ENCODE data around the gene CEP43. TPM values are rescaled to one million over a fixed set of nuclear protein-coding genes. Genes with fewer than 3 reads are reported as not detected.

Gene CEP43
- total and polyA plus RNA-seq, 2 donors = 15.8 to 25.3 TPM

DNA sequence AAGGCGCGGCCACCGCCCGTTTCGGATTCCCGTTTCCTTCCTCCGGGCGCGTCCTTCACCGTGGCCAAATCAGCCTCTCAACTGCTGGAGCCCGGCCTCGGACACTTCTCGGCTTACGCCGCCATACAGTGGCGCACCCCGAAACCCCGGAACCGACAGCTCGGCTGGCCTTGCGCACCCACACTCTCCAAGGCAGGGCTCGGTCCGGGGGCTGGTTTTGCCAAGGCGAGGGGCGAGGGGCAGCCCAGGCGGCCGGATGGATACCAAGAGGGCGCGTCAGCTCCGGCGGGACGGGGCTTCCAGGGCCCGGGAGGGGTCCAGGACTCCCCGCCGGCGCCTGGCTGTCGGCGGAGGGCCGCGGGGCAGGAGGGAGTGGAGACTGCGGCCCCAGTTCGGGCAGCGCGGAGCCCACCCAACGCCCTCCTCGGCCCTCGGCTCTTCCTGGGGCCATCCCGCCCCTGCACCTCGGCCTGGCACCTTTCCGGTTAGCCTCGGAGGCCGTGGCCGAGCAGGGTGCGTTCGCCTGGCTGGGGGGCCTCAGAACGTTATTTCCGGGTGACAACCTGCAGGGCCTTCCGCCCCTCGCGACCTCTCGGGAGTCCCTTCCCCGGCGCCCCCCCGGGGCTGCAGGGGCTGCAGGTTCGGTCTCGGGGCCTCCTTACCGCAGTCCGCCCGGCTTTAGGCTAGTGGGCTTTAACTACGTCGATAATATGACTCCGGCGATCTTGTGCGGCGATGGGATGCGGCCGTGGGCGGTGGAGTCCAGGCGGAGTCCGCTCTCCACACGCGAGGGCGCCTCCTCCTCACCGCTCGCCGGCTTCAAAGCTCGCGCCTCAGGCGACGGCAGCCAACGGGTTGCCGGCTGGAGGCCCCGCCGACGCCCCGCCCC lies 697 bp upstream of the CEP43 start:
- Histone ChIP-seq H3K27ac (ENCODE audit: low read depth in 1 of 2, low read length in 1 of 2) (peak overlapping the region in 1 of 2 donors; percentile 46), H3K9me3 (ENCODE audit: control insufficient read depth in 2 of 2, insufficient read depth in 1 of 2, low read length in 1 of 2) (no peaks in the 10 kb centered on the region), H3K27me3 (ENCODE audit: control insufficient read depth in 2 of 2, insufficient read depth in 1 of 2, low read length in 1 of 2) (no peaks in the 10 kb centered on the region), H3K36me3 (ENCODE audit: control insufficient read depth in 2 of 2, insufficient read depth in 2 of 2, low read length in 1 of 2) (peaks cover 0 to 19% of the 10 kb centered on the region in 2 donors), H3K4me3 (ENCODE audit: low read length in 2 of 2) (peak overlapping the region; percentile 91 to 93), H3K4me1 (ENCODE audit: control insufficient read depth in 2 of 2, insufficient read depth in 2 of 2, low read length in 2 of 2) (peaks cover 9 to 15% of the 10 kb centered on the region in 2 donors)
- peak in 3 of 9 donors; percentile 19 to 24 (median 22) for DNase-seq (ENCODE audit: low read depth in 6 of 9, low spot score in 9 of 9)
- WGBS = under 1% methylated on average over 96 of the region's 96 CpGs

GRCh38 chr6:166999884-167000253 lies 672 bp downstream of the CEP43 start:
- Histone ChIP-seq H3K4me3 (ENCODE audit: low read length in 2 of 2) (peak overlapping the region; percentile 91 to 93), H3K4me1 (ENCODE audit: control insufficient read depth in 2 of 2, insufficient read depth in 2 of 2, low read length in 2 of 2) (peaks cover 9 to 15% of the 10 kb centered on the region in 2 donors), H3K9me3 (ENCODE audit: control insufficient read depth in 2 of 2, insufficient read depth in 1 of 2, low read length in 1 of 2) (no peaks in the 10 kb centered on the region), H3K27me3 (ENCODE audit: control insufficient read depth in 2 of 2, insufficient read depth in 1 of 2, low read length in 1 of 2) (no peaks in the 10 kb centered on the region), H3K36me3 (ENCODE audit: control insufficient read depth in 2 of 2, insufficient read depth in 2 of 2, low read length in 1 of 2) (peaks cover 0 to 24% of the 10 kb centered on the region in 2 donors), H3K27ac (ENCODE audit: low read depth in 1 of 2, low read length in 1 of 2) (peak overlapping the region in 1 of 2 donors; percentile 46)
- peak in 1 of 9 donors; percentile 49 for DNase-seq (ENCODE audit: low read depth in 6 of 9, low spot score in 9 of 9)
- WGBS = 5% methylated on average over 10 of the region's 10 CpGs

DNA sequence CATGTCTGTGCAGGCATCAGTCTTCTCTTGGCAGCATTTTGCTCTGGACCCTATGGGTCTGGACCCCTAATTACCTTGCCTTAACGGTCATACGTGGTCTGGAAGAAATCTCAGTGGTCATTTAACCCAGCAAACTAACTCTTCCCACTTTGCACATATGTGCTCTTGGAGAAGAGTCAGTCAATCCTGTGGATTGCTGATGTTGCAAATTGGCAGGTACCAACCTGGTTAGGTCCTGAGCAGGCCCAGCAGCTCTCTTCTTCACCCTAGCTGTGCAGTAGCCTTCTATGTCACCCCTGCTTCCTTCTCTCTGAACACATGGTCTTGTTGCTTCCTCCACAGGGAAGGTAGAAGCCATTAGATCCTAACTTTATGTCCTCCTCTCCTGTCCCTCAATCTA lies 1.6 kb downstream of the CEP43 start:
- H3K9me3 ChIP-seq (ENCODE audit: control insufficient read depth in 2 of 2, insufficient read depth in 1 of 2, low read length in 1 of 2) = no peaks in the 10 kb centered on the region
- no peak overlapping the region for H3K4me3 ChIP-seq (ENCODE audit: low read length in 2 of 2)
- no peak overlapping the region for H3K27ac ChIP-seq (ENCODE audit: low read depth in 1 of 2, low read length in 1 of 2)
- H3K4me1 ChIP-seq (ENCODE audit: control insufficient read depth in 2 of 2, insufficient read depth in 2 of 2, low read length in 2 of 2) = peaks cover 9 to 15% of the 10 kb centered on the region in 2 donors
- no peak for DNase-seq (ENCODE audit: low read depth in 6 of 9, low spot score in 9 of 9)
- peaks cover 5 to 29% of the 10 kb centered on the region in 2 donors for H3K36me3 ChIP-seq (ENCODE audit: control insufficient read depth in 2 of 2, insufficient read depth in 2 of 2, low read length in 1 of 2)
- 97% methylated on average over 2 of the region's 2 CpGs for WGBS
- no peaks in the 10 kb centered on the region for H3K27me3 ChIP-seq (ENCODE audit: control insufficient read depth in 2 of 2, insufficient read depth in 1 of 2, low read length in 1 of 2)

DNA sequence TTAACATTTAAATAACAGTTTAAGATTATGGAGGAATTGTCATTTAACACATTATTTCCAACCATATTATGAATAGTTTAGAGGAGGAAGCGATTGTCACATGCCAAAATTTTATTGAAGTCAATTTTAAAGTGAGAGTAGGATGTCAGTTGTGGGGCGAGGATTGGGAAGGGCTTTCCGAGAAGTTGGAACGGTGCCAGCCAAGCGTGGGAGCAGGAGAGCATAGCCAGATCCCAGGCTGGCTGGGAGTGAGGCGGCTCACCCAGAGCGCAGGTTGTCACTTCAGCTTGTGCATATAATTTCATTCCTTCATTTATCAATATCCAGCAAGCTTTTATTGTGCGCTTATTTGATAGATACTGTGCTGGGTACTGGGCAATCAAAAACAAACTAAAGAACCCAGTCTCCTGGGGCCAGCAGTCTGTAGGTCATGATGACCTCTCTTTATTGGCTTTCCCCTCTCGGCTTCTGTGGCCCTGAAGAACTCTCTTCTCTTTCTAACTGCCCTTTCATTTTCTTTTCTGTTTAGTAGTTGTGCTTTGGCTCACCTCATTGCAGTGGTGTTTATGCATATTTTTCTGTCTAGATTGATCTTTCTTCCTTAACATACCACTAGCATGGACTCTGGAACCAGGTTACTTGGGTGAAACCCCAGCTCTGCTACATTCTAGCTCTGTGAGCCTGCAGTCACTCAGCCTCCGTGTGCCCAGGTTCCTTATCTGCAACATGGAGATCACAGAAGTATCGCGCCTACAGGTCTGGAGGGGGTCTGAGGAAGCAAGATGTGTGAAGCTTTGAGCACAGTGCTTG lies 6.4 kb downstream of the CEP43 start:
- Histone ChIP-seq H3K27me3 (ENCODE audit: control insufficient read depth in 2 of 2, insufficient read depth in 1 of 2, low read length in 1 of 2) (no peaks in the 10 kb centered on the region), H3K9me3 (ENCODE audit: control insufficient read depth in 2 of 2, insufficient read depth in 1 of 2, low read length in 1 of 2) (no peaks in the 10 kb centered on the region), H3K4me3 (ENCODE audit: low read length in 2 of 2) (no peak overlapping the region), H3K27ac (ENCODE audit: low read depth in 1 of 2, low read length in 1 of 2) (no peak overlapping the region), H3K4me1 (ENCODE audit: control insufficient read depth in 2 of 2, insufficient read depth in 2 of 2, low read length in 2 of 2) (peaks cover 3 to 7% of the 10 kb centered on the region in 2 donors), H3K36me3 (ENCODE audit: control insufficient read depth in 2 of 2, insufficient read depth in 2 of 2, low read length in 1 of 2) (peaks cover 24 to 57% of the 10 kb centered on the region in 2 donors)
- no peak for DNase-seq (ENCODE audit: low read depth in 6 of 9, low spot score in 9 of 9)
- 96% methylated on average over 12 of the region's 12 CpGs for WGBS

GRCh38 chr6:167007985-167008384 lies 8.8 kb downstream of the CEP43 start:
- H3K4me1 ChIP-seq (ENCODE audit: control insufficient read depth in 2 of 2, insufficient read depth in 2 of 2, low read length in 2 of 2) = no peaks in the 10 kb centered on the region
- no peak overlapping the region for H3K4me3 ChIP-seq (ENCODE audit: low read length in 2 of 2)
- WGBS = 96% methylated on average over 4 of the region's 4 CpGs
- H3K36me3 ChIP-seq (ENCODE audit: control insufficient read depth in 2 of 2, insufficient read depth in 2 of 2, low read length in 1 of 2) = peaks cover 39 to 66% of the 10 kb centered on the region in 2 donors
- no peak overlapping the region for H3K27ac ChIP-seq (ENCODE audit: low read depth in 1 of 2, low read length in 1 of 2)
- no peaks in the 10 kb centered on the region for H3K9me3 ChIP-seq (ENCODE audit: control insufficient read depth in 2 of 2, insufficient read depth in 1 of 2, low read length in 1 of 2)
- no peaks in the 10 kb centered on the region for H3K27me3 ChIP-seq (ENCODE audit: control insufficient read depth in 2 of 2, insufficient read depth in 1 of 2, low read length in 1 of 2)
- no peak for DNase-seq (ENCODE audit: low read depth in 6 of 9, low spot score in 9 of 9)

DNA sequence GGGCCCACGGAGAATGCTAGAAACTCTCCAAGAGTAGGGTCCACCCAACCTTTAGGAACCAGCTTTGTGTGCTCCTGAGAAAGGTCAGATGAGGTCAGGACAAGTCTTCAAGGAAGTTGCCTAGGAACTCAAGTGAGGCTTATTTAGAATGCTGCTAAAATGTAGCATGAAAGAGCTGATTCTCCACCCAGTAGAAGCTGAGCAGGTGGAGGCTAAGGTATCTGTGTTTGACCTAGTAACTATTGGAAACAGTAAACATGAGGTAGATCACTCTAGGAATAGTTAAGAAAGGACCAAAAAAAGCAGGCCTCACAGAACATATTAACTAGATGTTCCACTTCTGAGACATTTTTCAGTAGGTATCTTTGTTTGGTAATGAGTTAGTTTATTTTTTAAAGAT lies 13.9 kb downstream of the CEP43 start:
- H3K27me3 ChIP-seq (ENCODE audit: control insufficient read depth in 2 of 2, insufficient read depth in 1 of 2, low read length in 1 of 2) = no peaks in the 10 kb centered on the region
- H3K4me1 ChIP-seq (ENCODE audit: control insufficient read depth in 2 of 2, insufficient read depth in 2 of 2, low read length in 2 of 2) = no peaks in the 10 kb centered on the region
- no peak for DNase-seq (ENCODE audit: low read depth in 6 of 9, low spot score in 9 of 9)
- no peak overlapping the region for H3K4me3 ChIP-seq (ENCODE audit: low read length in 2 of 2)
- H3K36me3 ChIP-seq (ENCODE audit: control insufficient read depth in 2 of 2, insufficient read depth in 2 of 2, low read length in 1 of 2) = peaks cover 32 to 49% of the 10 kb centered on the region in 2 donors
- WGBS = 96% methylated on average over 1 of the region's 1 CpG
- no peaks in the 10 kb centered on the region for H3K9me3 ChIP-seq (ENCODE audit: control insufficient read depth in 2 of 2, insufficient read depth in 1 of 2, low read length in 1 of 2)
- H3K27ac ChIP-seq (ENCODE audit: low read depth in 1 of 2, low read length in 1 of 2) = no peak overlapping the region

GRCh38 chr6:167013946-167014345 lies 14.7 kb downstream of the CEP43 start:
- Histone ChIP-seq H3K27me3 (ENCODE audit: control insufficient read depth in 2 of 2, insufficient read depth in 1 of 2, low read length in 1 of 2) (no peaks in the 10 kb centered on the region), H3K27ac (ENCODE audit: low read depth in 1 of 2, low read length in 1 of 2) (no peak overlapping the region), H3K36me3 (ENCODE audit: control insufficient read depth in 2 of 2, insufficient read depth in 2 of 2, low read length in 1 of 2) (peaks cover 30 to 43% of the 10 kb centered on the region in 2 donors), H3K9me3 (ENCODE audit: control insufficient read depth in 2 of 2, insufficient read depth in 1 of 2, low read length in 1 of 2) (no peaks in the 10 kb centered on the region), H3K4me3 (ENCODE audit: low read length in 2 of 2) (no peak overlapping the region), H3K4me1 (ENCODE audit: control insufficient read depth in 2 of 2, insufficient read depth in 2 of 2, low read length in 2 of 2) (no peaks in the 10 kb centered on the region)
- WGBS = over 99% methylated on average over 4 of the region's 4 CpGs
- no peak for DNase-seq (ENCODE audit: low read depth in 6 of 9, low spot score in 9 of 9)

DNA sequence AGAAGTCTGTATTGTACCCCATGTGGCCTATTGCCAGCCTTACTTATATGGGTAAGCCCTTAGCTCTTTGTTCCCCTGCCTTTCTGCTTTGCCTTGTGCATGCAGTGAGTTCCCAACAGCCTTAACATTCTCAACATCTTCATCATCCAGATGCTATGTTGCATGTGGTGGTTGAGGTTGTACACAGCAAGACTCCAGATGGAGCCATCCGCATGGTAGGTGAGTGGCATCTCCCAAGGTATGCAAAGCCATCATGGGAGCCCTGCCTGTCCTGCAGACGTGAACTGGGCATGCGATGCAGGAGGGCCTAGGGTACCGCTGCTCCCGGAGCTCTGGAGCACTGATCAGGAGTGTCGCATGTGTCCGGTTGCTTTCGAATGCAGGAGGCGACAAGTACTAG lies 16.1 kb downstream of the CEP43 start:
- Histone ChIP-seq H3K36me3 (ENCODE audit: control insufficient read depth in 2 of 2, insufficient read depth in 2 of 2, low read length in 1 of 2) (peaks cover 33 to 43% of the 10 kb centered on the region in 2 donors), H3K4me1 (ENCODE audit: control insufficient read depth in 2 of 2, insufficient read depth in 2 of 2, low read length in 2 of 2) (no peaks in the 10 kb centered on the region), H3K9me3 (ENCODE audit: control insufficient read depth in 2 of 2, insufficient read depth in 1 of 2, low read length in 1 of 2) (no peaks in the 10 kb centered on the region), H3K27ac (ENCODE audit: low read depth in 1 of 2, low read length in 1 of 2) (no peak overlapping the region), H3K27me3 (ENCODE audit: control insufficient read depth in 2 of 2, insufficient read depth in 1 of 2, low read length in 1 of 2) (no peaks in the 10 kb centered on the region), H3K4me3 (ENCODE audit: low read length in 2 of 2) (no peak overlapping the region)
- DNase-seq (ENCODE audit: low read depth in 6 of 9, low spot score in 9 of 9) = no peak
- WGBS = 98% methylated on average over 9 of the region's 9 CpGs

DNA sequence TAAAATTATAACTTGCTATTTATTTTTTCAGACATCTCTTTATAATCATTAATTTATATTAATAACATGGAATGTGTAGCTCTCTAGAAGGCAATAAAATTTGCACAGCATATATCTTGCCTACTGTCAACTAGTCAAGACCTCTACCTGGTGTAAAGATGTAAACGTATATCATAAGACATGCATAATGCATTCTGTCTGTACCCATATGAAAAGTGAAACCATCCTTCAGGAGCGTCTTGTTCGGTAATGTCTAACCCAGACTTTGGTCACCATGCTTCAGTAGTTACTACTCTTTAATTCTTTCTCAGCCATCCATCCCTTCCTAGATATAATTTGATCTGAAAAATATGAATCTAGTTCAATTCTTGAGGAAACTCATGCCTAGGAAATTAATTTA lies 21.0 kb downstream of the CEP43 start:
- peaks cover 35 to 40% of the 10 kb centered on the region in 2 donors for H3K36me3 ChIP-seq (ENCODE audit: control insufficient read depth in 2 of 2, insufficient read depth in 2 of 2, low read length in 1 of 2)

More for the DNA sequence above, 21.0 kb downstream of the CEP43 start:
- Histone ChIP-seq H3K4me3 (ENCODE audit: low read length in 2 of 2) (no peak overlapping the region), H3K27me3 (ENCODE audit: control insufficient read depth in 2 of 2, insufficient read depth in 1 of 2, low read length in 1 of 2) (no peaks in the 10 kb centered on the region), H3K9me3 (ENCODE audit: control insufficient read depth in 2 of 2, insufficient read depth in 1 of 2, low read length in 1 of 2) (no peaks in the 10 kb centered on the region), H3K27ac (ENCODE audit: low read depth in 1 of 2, low read length in 1 of 2) (no peak overlapping the region), H3K4me1 (ENCODE audit: control insufficient read depth in 2 of 2, insufficient read depth in 2 of 2, low read length in 2 of 2) (no peaks in the 10 kb centered on the region)
- 95% methylated on average over 3 of the region's 3 CpGs for WGBS
- no peak for DNase-seq (ENCODE audit: low read depth in 6 of 9, low spot score in 9 of 9)

All from thymus (tissue), 11 donors.